ENCODE measurements around the gene SLC25A51.
A peak's percentile ranks its signal among the peaks of the same experiment; 100 is the strongest.

SLC25A51 gene

DNA sequence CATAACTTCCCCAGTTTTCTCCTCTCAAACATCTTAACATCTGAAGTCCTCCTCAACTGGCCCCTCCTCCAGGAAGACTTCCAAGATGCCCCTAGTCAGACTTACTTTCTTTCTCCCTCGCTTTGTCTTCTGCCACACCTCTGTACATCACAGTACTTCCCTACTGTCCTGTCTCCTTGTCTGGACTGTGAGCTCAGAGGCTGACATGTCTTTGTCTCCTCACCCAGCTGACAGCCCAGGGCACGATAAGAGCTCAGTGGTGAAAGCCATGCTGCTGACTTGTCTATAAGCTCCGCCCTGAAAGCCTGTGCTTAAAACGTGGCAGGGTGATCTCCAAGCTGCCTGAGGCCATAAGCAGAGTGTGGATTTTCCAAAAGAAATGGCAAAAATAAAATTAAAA is 33.0 kb upstream of the SLC25A51 start:
- DNase-seq: no peak

DNA sequence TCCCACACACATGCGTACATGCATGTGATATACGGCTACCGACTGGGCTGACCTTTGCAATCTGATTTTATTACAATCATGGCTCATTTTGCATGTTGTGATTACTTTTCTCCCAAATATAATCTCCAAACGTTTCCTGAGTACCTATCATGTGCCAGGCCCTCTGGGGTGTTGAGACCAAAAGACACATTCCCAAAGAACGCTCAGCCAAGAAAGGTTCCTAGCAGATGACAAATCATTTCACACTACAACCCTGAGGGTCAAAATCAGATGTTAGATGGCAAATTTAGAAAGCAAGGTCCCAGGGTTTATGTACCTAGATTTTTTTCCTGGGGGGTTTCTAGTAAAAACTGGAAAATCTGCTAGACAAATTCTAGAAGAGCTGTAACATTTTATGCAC is 32.4 kb upstream of the SLC25A51 start:
- DNase-seq: no peak

DNA sequence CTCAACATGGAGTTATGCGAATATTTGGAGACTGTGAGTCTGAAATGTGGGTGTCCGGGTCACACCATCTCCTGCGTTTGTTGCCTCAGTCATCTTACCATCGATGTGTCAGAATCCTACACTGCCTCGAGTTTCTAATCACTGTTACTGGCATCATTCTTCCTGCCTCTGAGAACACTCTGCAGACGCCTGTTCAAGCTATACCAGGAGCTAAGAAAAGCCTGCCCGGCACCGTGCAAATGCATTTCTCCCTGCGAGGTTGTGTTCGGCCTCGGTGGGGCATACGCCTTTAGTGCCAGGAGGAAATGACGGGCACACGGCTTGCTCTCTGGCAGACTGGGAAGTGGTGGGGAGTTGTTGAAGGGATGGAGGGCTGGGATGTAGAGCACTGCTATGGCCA is 31.2 kb upstream of the SLC25A51 start:
- no peak for DNase-seq

GRCh38 chr9:37931592-37931991 is 27.7 kb upstream of the SLC25A51 start:
- DNase-seq: no peak

GRCh38 chr9:37929441-37929895 is 25.5 kb upstream of the SLC25A51 start:
- DNase-seq: no peak

- DNase-seq: no peak
Observed at GRCh38 chr9:37928552-37929430, 24.9 kb upstream of the SLC25A51 start.

DNA sequence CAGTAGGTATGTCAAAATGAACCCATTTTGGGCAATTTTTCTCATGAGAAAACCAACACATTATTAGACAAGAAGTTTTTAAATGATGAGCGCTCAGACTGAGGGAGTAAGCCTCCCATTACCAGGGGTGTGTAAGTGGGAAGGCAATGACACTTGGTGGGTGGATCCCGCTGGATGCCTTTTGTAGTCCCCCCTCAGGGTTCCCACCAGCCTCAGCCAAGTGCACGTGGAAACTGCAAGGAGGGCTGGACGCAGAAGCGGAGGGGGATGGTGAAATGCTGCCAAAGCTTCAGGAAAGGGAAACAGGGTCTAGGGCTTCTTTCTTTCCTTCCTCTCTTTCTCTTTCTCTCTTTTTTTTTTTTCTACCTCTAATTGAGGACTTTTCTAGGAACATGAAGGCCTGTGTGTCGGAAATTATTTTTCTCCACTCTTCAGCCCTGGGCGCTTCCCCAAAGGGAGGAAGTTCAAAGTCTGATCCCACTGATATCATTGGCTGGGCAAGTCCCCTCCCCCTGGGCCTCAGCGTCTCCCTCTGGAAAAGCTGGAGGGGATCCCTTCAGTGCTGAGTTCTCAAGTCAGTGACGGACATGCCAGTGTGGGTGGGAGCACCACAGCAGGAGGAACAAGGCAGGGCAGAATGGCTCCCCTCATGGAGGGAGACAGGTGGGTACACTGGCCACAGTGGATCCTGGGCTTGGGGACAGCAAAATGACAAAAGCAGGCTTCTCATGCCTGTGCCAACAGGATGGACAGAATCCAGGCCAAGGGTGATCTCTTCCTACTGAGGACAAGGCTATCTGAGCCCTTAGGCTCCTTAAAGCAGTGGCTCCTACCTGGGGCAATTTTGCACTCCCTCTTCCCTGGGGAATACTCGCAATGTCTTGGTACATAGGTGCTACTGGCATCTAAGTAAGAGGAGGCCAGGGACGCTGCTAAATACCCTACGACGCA is 23.9 kb upstream of the SLC25A51 start:
- DNase-seq: no peak

DNA sequence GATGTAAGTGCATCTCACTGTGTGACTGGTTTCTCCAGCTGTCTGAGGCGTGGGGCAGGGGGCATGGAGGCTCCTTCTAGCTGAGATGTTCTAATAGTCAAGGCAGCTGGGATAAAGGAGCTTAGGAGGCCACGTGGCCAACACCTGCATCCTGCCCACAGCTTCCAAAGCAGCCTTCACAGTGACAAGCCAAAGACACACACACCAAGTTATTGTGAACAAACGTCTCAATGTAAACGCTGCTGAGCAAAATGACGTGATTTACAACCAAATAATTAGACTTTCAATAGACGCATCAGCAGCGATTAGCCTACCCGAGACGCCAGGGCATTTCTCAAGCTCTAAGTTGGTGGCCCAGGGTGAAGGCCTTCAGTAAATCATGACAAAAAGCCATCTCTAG is 23.2 kb upstream of the SLC25A51 start:
- peak; percentile 5 for DNase-seq

DNA sequence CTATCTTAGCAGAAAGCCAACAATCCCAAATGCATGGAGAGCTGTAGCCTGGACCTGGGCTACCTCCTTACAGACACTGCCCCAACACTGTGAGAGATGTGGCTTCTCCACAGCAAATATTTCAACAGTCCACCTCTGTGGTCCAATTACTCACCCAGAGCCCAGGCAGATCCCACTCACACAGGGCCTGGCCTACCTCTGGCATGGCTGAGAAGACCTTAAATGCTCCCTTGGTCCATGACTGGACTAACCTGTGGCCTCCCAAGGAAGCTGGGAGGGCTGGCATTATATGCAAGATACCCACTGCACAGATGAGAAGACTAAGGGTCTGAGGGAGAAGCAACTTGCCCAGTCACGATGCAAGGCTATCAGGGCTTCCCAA is 22.8 kb upstream of the SLC25A51 start:
- DNase-seq: no peak

DNA sequence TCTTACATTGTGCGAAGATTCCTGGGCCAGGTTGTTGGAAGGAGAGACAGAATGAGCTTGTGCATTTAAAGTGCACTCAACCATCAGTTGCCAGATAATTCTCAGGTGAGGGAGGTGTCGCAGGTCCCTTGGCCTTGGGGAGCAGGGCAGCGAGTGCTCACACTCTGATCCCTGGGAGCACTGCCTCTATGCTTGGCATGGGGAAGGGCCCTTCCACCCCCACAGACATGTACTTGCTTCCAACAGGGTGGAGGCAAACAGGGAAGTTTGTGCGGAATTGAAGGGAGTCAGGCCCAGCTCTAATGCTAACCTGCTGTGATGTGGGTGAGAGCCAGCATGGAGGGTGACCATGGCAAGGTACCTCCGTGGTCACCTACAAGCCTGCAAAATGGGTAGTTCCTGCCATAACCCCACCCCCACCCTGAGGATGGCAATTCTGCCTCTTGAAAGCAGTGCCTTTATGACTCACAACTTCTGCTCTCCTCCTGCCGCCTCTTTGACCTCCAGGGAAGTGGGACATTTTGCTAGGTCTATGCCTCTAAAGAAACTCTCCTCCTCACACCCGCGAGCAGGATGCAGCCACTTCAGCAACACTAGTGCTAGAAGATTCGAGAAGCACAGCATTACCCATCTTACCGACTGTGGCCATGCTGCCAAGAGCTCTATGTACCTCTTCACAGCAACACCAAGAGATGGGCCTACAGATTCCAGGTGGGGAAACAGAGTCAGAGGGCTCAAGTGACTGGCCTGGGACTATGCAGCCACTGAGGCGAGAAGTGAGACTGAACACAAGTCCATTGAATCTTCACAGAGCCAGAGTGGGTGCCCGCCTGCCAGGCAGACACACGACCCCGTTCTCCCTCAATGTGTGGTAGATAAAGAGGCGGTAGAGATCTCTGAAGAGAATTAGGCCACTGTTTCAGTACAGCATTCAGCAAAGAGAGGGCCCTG is 22.1 kb upstream of the SLC25A51 start:
- DNase-seq: no peak

GRCh38 chr9:37925006-37925405 is 21.1 kb upstream of the SLC25A51 start:
- DNase-seq: no peak

GRCh38 chr9:37924538-37924937 is 20.6 kb upstream of the SLC25A51 start:
- DNase-seq: no peak

- no peak for DNase-seq
Observed at GRCh38 chr9:37923796-37924427, 20.0 kb upstream of the SLC25A51 start.

DNA sequence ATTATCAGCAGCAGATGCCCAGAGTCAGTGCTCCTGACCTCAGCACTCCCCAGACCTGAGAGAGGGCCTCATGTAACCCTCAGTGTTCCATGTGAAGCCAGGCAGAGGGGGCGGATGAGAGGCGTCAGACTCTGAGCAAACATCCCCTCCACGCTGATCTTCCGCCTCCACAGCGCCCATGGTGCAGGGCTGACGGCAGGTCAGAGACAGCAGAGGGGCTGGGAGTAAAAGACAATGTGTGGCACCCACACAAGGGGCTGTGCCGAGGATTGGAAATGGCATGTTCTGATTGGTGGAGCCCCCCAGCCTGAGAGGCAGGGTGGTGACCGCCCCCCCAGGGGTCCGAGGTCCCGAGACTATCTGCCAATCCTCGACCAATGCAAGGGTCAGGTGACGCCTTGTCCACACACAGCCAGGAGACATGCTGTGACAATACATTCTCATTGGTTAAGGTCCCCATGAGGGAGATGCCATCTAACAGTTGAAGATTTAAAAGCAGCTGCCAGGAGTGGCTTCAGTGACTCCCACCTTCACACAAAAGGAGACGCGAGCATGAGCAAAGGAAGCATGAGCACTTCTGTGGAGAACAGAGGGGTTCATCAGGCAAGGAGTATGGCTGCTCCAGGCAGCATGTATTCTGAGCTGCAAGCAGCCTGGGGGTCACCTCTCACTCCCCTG is 19.3 kb upstream of the SLC25A51 start:
- no peak for DNase-seq

DNA sequence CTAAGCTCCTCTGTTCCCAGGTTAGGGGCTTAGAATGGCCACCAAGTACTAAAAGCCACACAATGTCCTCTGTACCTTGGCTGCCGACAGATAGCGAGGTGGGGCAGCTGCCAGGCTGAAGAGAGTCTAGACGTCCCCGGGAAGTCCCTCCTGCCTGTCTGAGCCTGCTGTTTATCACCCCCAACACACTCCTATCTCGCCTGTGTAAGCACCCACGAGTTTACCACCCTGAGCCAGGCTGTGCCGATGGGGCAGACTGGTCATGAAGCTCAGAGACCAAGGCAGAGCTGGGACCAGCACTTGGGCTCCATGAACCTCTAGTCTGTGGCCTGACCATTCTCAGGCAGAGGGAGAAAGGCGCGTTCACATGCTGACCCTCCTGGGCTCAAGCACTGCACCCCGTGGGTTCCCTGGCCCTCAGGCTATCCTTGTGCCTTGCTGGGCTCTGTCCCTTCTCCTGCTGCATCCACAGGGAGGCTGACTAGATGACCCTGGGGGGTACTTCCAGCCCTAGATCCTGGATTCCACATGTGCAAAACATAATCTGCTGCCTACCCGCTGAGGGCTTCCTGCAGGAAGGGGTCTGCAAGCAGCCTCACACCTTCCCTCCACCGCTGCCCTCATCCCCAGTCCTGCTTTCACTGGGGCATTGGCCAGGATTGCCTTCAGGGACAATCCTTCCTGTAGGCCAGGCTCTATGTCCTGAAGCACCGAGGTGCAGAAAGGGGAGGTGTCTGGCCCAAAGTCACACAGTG is 18.6 kb upstream of the SLC25A51 start:
- no peak for DNase-seq

DNA sequence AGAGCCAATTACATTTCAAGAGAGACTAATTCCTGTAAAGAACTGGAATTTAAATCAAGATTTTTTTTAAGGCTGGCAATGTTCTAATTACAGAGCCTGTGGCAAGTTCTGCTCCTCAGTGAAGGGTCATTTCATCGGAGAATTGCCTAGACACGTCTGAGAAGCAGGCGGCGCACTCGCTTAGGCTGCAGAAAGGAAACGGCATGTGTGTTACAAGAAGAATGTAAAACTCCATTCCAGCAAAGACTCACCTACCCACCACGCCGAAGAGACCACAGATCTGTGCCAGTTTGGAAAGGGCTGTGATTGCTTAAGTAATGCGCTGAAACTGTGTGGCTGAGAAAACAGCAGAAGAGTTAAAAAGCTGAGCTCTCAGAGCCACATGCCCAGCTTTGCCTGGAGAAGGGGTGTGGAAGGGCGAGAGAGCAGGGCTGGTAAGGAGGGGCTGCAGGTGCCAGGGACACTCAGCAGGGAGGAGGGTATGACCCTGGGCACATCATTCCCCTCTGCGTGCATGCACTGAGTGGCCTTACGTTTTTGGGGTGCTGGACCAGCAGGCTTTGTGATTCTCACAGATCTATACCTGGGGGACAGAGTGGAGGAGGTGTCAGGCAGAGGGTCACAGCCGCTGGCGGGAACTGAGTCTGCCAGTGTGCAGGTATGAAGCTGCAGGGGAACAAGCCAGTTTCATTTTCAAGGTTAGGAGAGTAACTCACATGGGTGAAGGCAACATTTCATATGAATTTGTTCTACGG is 17.8 kb upstream of the SLC25A51 start:
- DNase-seq: no peak

- DNase-seq: no peak
Observed at GRCh38 chr9:37921168-37921510, 17.2 kb upstream of the SLC25A51 start.

GRCh38 chr9:37920471-37921167 is 16.7 kb upstream of the SLC25A51 start:
- DNase-seq: no peak

- DNase-seq: no peak
Observed at GRCh38 chr9:37919956-37920335, 16.0 kb upstream of the SLC25A51 start.

All from NCI-H1105 treated with DMSO at 0.1 percent for 48 hours (cell line).